H1 (cell line): Measurements from ENCODE around the gene TACR2. TPM values are rescaled to one million over a fixed set of nuclear protein-coding genes. Genes with fewer than 3 reads are reported as not detected.

Experiments
- BACH1 ChIP-seq: IDR thresholded peaks from 2 replicates; pipeline ENCODE4 v1.6.1; 2012; ENCODE audit warnings: low read length, improper control_type of control experiment
- CEBPB ChIP-seq: IDR thresholded peaks from 2 replicates; pipeline ENCODE4 v1.6.1; 2012; ENCODE audit warnings: low read depth, low read length
- EP300 ChIP-seq, 2 experiments: IDR thresholded peaks; 1 replicate in 1 of 2; 2 replicates in 1 of 2; pipeline ENCODE4 v1.6.1; 2011 to 2012; ENCODE audit warnings: low read depth in 2 of 2, low read length in 2 of 2, mild to moderate bottlenecking in 2 of 2, borderline replicate concordance in 1 of 2, inconsistent platforms in 1 of 2, moderate library complexity in 1 of 2
- EZH2 ChIP-seq: fragments of 200-600 bp; sonication (generic); IDR thresholded peaks from 2 replicates; pipeline ENCODE4 v1.7.1; 2012; ENCODE audit warnings: low read depth, mild to moderate bottlenecking, moderate library complexity, low read length, inconsistent platforms; ENCODE audit not compliant: severe bottlenecking
- FOSL1 ChIP-seq: IDR thresholded peaks from 2 replicates; pipeline ENCODE4 v1.6.1; 2011; ENCODE audit warnings: mild to moderate bottlenecking, low read depth, low read length, moderate library complexity; ENCODE audit not compliant: insufficient read depth
- JUN ChIP-seq: IDR thresholded peaks from 2 replicates; pipeline ENCODE4 v1.6.1; 2011; ENCODE audit warnings: low read depth, mild to moderate bottlenecking, improper control_type of control experiment, low read length
- MAFK ChIP-seq: IDR thresholded peaks from 2 replicates; pipeline ENCODE4 v1.6.1; 2012; ENCODE audit warnings: low read depth, mild to moderate bottlenecking, improper control_type of control experiment, low read length
- POU5F1 ChIP-seq: IDR thresholded peaks from 2 replicates; pipeline ENCODE4 v1.6.1; 2011; ENCODE audit warnings: low read depth, mild to moderate bottlenecking, low read length, moderate library complexity
- TAF7 ChIP-seq: optimal IDR thresholded peaks from 2 replicates; pipeline ENCODE3; 2011; ENCODE audit warnings: low read depth, mild to moderate bottlenecking, inconsistent platforms, low read length, moderate library complexity, borderline replicate concordance
- TBP ChIP-seq: IDR thresholded peaks from 2 replicates; pipeline ENCODE4 v1.6.1; 2011; ENCODE audit warnings: low read depth, low read length, improper control_type of control experiment
- polyA plus RNA-seq, 7 experiments: library from polyadenylated mRNA; depleted of rRNA in 3 of 7; stranded (reverse) in 5 of 7; unstranded in 2 of 7; fragments of >200 nt in 5 of 7; fragments of 200-250 nt in 2 of 7; gene quantifications; 1 replicate in 5 of 7; 2 replicates in 1 of 7; 4 replicates in 1 of 7; pipeline versions ENCODE4 v1.2.1 to v1.2.3, GENCODE V29; 2011 to 2013; ENCODE audit warnings: missing spikeins in 2 of 7, mixed read lengths in 2 of 7
- total RNA-seq: library from RNA; stranded (reverse); fragmentation: NEBNext Ultra II Directional; extraction: Animal tissue kit (Norgen Biotek cat#: 25700); gene quantifications from 2 replicates; pipeline ENCODE4 v1.2.1, GENCODE V29; 2021
- TF ChIP-seq, protein P1 (sequence below): fragments of 300-600 bp; sonication (generic); IDR thresholded peaks from 2 replicates; pipeline ENCODE4 v1.7.1; 2012; ENCODE audit warnings: low read length, moderate library complexity, mild to moderate bottlenecking, inconsistent platforms; ENCODE audit not compliant: insufficient replicate concordance
- TF ChIP-seq, protein P2 (sequence below): IDR thresholded peaks from 2 replicates; pipeline ENCODE4 v1.6.1; 2012; ENCODE audit warnings: inconsistent platforms

TACR2 gene
- total and polyA plus RNA-seq, 2 of the 8 experiments (the other 6 are each of a cell fraction or from before 2014, with no cell fraction given): 0.06 TPM; not detected in 1

DNA sequence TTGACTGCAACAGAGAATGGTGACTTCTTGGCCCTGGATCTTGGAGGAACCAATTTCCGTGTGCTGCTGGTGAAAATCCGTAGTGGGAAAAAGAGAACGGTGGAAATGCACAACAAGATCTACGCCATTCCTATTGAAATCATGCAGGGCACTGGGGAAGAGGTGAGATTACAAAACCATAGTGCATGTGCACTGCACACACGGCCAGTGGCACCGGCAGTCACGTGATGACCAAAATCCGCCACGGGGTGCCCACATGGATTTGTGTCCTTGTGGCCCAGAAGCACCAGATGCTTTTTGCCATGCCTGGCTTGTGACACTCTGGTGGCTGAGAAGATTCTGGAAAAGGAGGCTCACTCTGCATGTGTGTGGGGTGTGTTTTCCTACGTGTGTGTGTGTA, 32.4 kb downstream of the TACR2 start (continued):
- TF ChIP-seq, protein P1, sequence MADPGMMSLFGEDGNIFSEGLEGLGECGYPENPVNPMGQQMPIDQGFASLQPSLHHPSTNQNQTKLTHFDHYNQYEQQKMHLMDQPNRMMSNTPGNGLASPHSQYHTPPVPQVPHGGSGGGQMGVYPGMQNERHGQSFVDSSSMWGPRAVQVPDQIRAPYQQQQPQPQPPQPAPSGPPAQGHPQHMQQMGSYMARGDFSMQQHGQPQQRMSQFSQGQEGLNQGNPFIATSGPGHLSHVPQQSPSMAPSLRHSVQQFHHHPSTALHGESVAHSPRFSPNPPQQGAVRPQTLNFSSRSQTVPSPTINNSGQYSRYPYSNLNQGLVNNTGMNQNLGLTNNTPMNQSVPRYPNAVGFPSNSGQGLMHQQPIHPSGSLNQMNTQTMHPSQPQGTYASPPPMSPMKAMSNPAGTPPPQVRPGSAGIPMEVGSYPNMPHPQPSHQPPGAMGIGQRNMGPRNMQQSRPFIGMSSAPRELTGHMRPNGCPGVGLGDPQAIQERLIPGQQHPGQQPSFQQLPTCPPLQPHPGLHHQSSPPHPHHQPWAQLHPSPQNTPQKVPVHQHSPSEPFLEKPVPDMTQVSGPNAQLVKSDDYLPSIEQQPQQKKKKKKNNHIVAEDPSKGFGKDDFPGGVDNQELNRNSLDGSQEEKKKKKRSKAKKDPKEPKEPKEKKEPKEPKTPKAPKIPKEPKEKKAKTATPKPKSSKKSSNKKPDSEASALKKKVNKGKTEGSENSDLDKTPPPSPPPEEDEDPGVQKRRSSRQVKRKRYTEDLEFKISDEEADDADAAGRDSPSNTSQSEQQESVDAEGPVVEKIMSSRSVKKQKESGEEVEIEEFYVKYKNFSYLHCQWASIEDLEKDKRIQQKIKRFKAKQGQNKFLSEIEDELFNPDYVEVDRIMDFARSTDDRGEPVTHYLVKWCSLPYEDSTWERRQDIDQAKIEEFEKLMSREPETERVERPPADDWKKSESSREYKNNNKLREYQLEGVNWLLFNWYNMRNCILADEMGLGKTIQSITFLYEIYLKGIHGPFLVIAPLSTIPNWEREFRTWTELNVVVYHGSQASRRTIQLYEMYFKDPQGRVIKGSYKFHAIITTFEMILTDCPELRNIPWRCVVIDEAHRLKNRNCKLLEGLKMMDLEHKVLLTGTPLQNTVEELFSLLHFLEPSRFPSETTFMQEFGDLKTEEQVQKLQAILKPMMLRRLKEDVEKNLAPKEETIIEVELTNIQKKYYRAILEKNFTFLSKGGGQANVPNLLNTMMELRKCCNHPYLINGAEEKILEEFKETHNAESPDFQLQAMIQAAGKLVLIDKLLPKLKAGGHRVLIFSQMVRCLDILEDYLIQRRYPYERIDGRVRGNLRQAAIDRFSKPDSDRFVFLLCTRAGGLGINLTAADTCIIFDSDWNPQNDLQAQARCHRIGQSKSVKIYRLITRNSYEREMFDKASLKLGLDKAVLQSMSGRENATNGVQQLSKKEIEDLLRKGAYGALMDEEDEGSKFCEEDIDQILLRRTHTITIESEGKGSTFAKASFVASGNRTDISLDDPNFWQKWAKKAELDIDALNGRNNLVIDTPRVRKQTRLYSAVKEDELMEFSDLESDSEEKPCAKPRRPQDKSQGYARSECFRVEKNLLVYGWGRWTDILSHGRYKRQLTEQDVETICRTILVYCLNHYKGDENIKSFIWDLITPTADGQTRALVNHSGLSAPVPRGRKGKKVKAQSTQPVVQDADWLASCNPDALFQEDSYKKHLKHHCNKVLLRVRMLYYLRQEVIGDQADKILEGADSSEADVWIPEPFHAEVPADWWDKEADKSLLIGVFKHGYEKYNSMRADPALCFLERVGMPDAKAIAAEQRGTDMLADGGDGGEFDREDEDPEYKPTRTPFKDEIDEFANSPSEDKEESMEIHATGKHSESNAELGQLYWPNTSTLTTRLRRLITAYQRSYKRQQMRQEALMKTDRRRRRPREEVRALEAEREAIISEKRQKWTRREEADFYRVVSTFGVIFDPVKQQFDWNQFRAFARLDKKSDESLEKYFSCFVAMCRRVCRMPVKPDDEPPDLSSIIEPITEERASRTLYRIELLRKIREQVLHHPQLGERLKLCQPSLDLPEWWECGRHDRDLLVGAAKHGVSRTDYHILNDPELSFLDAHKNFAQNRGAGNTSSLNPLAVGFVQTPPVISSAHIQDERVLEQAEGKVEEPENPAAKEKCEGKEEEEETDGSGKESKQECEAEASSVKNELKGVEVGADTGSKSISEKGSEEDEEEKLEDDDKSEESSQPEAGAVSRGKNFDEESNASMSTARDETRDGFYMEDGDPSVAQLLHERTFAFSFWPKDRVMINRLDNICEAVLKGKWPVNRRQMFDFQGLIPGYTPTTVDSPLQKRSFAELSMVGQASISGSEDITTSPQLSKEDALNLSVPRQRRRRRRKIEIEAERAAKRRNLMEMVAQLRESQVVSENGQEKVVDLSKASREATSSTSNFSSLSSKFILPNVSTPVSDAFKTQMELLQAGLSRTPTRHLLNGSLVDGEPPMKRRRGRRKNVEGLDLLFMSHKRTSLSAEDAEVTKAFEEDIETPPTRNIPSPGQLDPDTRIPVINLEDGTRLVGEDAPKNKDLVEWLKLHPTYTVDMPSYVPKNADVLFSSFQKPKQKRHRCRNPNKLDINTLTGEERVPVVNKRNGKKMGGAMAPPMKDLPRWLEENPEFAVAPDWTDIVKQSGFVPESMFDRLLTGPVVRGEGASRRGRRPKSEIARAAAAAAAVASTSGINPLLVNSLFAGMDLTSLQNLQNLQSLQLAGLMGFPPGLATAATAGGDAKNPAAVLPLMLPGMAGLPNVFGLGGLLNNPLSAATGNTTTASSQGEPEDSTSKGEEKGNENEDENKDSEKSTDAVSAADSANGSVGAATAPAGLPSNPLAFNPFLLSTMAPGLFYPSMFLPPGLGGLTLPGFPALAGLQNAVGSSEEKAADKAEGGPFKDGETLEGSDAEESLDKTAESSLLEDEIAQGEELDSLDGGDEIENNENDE: no peak
- TF ChIP-seq BACH1 (no peak), CEBPB (no peak), FOSL1 (no peak), TAF7 (no peak), EZH2 (no peak), JUN (no peak), MAFK (no peak), TBP (no peak), EP300 (IDR thresholded peaks at IDR 0.05; ENCODE audit: borderline replicate concordance in 1 of 2, low read depth in 2 of 2, low read length in 2 of 2) (no peak), POU5F1 (no peak)
- TF ChIP-seq, protein P2, sequence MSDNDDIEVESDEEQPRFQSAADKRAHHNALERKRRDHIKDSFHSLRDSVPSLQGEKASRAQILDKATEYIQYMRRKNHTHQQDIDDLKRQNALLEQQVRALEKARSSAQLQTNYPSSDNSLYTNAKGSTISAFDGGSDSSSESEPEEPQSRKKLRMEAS: no peak
- TF ChIP-seq, all 59 proteins: peak for 0
